ENCODE data around the gene SHMT2.

Gene SHMT2

DNA sequence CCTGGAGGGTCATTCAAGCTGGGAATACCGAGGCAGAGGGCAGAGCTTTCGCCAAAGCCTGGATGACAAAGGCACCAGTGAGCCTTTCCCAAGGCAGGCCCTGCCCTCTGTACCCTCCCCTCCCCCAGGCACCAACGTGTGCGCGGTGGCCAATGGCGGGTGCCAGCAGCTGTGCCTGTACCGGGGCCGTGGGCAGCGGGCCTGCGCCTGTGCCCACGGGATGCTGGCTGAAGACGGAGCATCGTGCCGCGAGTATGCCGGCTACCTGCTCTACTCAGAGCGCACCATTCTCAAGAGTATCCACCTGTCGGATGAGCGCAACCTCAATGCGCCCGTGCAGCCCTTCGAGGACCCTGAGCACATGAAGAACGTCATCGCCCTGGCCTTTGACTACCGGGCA, 44.1 kb upstream of the SHMT2 start:
- TF ChIP-seq, protein P1, sequence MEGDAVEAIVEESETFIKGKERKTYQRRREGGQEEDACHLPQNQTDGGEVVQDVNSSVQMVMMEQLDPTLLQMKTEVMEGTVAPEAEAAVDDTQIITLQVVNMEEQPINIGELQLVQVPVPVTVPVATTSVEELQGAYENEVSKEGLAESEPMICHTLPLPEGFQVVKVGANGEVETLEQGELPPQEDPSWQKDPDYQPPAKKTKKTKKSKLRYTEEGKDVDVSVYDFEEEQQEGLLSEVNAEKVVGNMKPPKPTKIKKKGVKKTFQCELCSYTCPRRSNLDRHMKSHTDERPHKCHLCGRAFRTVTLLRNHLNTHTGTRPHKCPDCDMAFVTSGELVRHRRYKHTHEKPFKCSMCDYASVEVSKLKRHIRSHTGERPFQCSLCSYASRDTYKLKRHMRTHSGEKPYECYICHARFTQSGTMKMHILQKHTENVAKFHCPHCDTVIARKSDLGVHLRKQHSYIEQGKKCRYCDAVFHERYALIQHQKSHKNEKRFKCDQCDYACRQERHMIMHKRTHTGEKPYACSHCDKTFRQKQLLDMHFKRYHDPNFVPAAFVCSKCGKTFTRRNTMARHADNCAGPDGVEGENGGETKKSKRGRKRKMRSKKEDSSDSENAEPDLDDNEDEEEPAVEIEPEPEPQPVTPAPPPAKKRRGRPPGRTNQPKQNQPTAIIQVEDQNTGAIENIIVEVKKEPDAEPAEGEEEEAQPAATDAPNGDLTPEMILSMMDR (IDR thresholded peaks at IDR 0.05; ENCODE audit: low read depth, low read length, missing control alignments), result no peak
- no peak overlapping the region for H3K4me3 ChIP-seq (ENCODE audit: low read depth, low read length)
- DNase-seq (ENCODE audit: low read depth), result no peak

DNA sequence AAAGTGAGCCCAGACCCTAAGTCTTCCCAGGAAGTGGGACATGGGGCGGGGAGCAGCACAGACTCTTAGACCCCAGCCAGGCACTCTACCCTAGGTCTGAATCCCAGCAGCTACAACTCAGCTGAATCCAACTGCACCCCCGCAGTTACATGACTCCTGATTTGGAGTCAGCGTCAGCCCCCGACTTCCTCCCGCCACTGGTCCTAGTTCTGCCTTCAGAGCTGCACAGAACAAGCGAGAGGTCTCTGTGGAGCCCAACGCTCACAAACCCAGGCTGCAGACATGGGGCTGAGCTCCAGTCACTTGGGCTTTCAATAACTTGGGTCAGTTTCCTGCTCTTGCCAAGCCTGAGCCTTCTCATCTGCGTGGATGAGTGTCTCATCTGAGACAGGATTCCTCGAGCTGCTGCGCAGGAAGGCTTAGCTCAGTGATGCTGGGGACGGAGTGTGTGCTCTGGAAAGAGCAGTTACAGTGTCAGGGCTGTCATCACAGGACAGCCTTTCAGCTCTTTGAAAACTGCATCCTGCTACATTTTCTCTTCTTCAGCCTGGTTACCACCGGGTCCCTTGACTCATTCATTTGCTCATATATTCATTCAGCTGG, 43.5 kb upstream of the SHMT2 start:
- no peak for DNase-seq (ENCODE audit: low read depth)
- no peak overlapping the region for H3K4me3 ChIP-seq (ENCODE audit: low read depth, low read length)
- TF ChIP-seq, protein P1 (IDR thresholded peaks at IDR 0.05; ENCODE audit: low read depth, low read length, missing control alignments), result no peak

DNA sequence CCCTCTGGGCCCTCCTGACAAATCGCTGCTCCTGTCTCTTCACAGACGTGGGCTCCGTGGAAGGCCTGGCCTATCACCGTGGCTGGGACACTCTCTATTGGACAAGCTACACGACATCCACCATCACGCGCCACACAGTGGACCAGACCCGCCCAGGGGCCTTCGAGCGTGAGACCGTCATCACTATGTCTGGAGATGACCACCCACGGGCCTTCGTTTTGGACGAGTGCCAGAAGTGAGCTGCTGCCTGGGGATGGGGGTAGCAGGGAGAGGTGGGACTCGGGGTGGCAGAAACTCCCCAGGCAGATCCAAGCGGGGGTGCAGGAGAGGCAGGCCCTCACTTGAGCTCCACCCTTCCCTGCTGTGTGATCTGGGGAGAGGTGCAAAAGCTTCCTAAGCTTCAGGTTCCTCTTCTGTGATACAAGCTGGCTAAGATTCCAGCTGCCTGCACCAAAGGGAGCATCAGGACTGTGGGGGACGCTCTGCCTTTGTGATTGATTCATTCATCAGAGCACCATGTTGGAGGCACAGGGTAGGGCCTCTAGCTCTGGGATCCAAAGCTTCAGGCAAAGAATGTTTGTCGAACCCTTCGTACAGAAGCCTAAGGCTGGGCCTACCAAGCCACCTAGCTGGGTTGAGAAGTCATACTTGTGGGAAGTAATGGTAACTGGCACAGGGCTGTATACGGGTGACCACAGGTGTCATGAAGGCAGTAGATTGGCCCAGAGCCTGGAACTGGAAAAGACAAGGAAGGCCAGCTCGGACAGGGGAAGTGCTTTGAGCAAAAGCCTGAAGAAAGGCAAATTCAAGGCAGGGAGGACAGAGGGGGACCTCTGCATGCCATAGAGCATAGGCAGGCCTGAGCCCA, 42.1 kb upstream of the SHMT2 start:
- H3K4me3 ChIP-seq (ENCODE audit: low read depth, low read length), result no peak overlapping the region
- TF ChIP-seq, protein P1 (IDR thresholded peaks at IDR 0.05; ENCODE audit: low read depth, low read length, missing control alignments), result no peak

DNA sequence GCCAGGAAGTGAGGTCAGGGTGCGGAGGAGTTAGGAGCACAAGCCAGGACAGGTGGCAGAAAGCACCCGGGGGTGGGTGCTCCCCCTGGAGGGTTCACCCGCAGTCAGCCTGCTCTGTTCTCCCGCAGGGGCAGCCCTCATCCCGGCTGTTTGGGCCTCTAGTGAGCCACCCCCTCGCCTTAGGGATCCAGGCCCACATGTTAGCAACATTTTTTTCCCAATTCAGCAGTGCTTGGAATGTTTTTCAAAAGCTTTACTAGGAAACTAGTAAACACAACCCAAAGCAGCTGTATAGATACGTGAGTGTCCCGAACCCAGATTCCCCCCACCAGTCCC, 41.5 kb upstream of the SHMT2 start:
- H3K4me3 ChIP-seq (ENCODE audit: low read depth, low read length), result no peak overlapping the region
- TF ChIP-seq, protein P1 (IDR thresholded peaks at IDR 0.05; ENCODE audit: low read depth, low read length, missing control alignments), result no peak
- no peak for DNase-seq (ENCODE audit: low read depth)

More for the DNA sequence above, 42.1 kb upstream of the SHMT2 start:
- no peak for DNase-seq (ENCODE audit: low read depth)

DNA sequence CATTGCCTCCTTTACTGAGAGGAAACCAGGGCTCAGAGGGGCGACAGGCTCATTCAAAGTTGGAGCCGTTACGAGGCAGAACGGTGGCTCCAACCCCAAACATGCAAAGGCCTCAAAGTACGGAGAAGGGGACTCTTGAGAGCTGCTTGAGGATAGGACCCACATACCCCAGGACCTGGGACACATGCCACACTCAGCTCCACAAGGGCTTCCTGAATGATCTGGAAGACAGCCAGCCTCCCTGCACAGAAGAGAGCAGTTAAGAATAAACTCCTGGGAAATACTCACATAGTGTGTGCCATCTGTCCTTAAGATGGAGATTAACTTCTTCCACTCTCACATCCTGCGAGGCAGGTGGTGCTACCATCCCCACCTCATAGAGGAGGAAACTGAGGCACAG, 39.5 kb upstream of the SHMT2 start:
- DNase-seq (ENCODE audit: low read depth), result no peak
- H3K4me3 ChIP-seq (ENCODE audit: low read depth, low read length), result no peak overlapping the region
- TF ChIP-seq, protein P1 (IDR thresholded peaks at IDR 0.05; ENCODE audit: low read depth, low read length, missing control alignments), result no peak

DNA sequence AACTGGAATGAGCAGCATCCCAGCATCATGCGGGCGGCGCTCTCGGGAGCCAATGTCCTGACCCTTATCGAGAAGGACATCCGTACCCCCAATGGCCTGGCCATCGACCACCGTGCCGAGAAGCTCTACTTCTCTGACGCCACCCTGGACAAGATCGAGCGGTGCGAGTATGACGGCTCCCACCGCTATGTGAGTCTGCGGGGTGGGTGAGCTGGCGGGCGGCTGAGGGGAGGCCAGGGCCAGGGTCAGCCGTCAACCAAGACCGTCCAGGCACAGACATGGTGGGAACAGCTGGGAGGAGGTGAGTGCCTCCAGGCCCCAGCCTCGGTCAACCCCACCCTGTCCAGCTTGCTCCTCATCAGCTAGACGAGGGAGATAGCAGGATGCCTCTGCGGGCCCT, 38.7 kb upstream of the SHMT2 start:
- TF ChIP-seq, protein P1 (IDR thresholded peaks at IDR 0.05; ENCODE audit: low read depth, low read length, missing control alignments), result no peak
- H3K4me3 ChIP-seq (ENCODE audit: low read depth, low read length), result no peak overlapping the region
- no peak for DNase-seq (ENCODE audit: low read depth)

All from GM12864 (cell line).